Stimulated activated CD4-positive, alpha-beta T cell treated with anti-CD3 and anti-CD28 coated beads, Interleukin-4, amount 100 ng/mL, for 1 hour (primary cell): ENCODE results near the gene CCDC138.

Experiments used
- DNase-seq: peaks from one replicate; pipeline ENCODE4 v3.0.0-alpha.2; 2020

CCDC138 gene

DNA sequence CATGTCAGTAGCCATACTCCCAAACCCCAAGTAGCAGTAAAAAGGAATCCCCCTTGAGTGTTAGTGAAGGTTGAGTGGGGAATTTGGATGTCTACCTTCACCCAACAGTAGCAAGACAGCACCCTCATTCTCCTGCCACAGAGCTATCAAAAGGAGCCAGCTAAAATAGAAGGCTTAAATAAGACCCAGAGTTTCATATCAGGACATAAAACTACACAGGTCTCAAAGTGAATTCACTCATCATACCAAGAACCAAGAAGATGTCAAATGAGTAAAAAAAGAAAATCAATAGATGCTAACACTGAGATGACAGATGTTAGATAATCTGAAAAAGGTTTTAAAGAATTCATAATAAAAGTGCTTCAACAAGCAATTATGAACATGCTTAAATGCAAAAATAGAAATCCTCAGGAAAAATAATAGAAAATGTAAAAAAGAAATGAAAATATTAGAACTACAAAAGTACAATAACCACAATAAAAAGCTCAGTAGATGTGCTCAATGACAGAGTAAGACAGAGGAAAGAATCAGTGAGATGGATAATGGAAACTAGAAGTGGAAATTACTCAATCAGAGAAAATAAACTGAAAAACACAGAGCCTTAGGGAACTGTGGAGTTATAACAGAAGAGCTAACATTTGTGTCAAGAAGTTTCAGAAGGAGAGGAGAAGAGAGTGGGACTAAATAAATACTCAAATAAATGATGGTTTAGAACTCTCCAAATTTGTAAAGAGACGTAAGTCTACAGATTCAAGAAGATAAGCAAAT lies 111.9 kb downstream of the CCDC138 start:
- no peak for DNase-seq

DNA sequence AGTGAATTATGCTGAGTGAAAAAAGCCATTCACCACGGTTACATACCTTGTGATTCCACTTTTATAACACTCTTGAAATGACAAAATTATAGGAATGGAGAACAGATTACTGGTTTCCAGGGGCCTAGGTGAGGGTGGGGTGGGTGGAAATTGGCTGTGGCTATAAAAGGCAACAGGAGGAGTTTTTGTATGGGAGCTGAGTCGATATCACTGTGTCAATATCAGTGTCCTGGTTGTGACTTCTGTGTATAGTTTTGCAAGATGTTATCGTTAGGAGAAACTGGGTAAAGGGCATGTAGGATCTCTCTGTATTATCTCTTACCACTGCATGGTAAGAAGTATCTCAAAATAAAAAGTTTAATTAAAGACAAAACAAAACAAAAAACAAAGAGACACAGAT lies 118.1 kb downstream of the CCDC138 start:
- no peak for DNase-seq

DNA sequence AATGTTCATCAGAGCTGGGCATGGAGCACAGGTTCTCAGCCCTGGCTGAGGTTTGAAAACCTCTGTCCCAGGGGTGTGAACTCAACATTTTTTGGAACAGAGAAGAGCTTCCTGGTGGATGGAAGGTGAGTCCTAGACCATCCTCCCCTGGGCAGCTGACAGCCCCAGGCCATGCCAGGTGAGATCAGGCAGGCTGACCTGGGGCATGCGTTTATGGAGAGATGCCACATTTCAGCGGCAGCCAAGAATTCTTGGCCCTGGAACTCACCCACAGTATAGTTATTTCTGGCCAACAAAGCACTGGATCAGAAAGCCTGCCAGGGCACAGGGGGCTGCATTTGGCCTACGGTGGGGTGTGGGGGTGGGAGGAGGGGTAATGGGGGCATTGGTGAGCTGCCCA lies 118.6 kb downstream of the CCDC138 start:
- no peak for DNase-seq

DNA sequence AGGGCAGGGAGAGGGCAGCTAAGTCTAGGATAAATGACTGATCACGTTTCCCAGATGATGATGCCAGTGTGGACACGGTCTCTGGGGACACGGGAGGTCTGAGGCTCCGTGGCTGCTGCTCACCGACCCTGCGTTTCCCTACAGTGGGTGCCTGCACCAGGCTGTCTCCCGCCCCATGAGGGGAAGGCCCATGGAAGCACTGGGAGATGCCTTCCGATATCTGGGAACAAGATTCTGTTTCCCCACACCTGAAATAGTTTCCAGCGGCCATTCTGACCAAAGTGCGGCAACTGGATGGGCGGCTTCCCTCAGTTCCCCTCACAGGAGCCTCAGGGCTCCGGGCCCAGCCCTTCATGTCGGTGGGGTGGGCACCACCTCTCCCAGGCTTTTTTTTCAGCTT lies 119.3 kb downstream of the CCDC138 start:
- no peak for DNase-seq

DNA sequence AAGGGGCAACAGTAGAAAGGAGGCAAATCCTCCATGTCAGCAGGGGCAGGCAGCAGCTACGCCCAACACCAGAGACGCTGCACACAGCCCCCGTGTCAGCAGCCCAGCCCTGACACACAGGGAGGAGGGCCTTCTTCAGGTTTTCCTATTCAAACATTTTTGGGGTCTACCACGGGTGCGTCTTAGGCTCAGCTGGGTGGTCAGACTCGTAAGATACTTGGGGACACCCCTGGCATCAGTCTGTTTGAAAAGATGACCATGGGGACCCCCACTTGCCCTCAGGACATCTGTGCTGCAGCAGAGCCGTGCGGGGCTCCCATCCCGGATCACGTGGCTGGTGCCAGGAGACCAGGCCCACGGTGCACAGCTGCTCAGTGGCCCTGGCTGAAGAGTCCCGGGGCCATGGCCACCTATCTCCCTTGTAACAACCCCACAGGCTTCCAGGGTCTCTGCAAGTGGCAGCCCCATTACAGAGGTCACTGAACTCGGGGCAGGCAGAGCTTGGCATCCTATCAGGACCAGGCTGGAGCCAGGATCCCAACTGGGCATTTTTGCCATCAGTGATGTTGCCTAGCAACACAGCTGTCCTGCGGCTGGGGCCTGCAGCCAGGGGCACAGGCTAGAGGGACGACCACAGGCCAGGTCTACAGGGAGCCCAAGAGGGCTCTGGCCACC lies 120.0 kb downstream of the CCDC138 start:
- DNase-seq = no peak

DNA sequence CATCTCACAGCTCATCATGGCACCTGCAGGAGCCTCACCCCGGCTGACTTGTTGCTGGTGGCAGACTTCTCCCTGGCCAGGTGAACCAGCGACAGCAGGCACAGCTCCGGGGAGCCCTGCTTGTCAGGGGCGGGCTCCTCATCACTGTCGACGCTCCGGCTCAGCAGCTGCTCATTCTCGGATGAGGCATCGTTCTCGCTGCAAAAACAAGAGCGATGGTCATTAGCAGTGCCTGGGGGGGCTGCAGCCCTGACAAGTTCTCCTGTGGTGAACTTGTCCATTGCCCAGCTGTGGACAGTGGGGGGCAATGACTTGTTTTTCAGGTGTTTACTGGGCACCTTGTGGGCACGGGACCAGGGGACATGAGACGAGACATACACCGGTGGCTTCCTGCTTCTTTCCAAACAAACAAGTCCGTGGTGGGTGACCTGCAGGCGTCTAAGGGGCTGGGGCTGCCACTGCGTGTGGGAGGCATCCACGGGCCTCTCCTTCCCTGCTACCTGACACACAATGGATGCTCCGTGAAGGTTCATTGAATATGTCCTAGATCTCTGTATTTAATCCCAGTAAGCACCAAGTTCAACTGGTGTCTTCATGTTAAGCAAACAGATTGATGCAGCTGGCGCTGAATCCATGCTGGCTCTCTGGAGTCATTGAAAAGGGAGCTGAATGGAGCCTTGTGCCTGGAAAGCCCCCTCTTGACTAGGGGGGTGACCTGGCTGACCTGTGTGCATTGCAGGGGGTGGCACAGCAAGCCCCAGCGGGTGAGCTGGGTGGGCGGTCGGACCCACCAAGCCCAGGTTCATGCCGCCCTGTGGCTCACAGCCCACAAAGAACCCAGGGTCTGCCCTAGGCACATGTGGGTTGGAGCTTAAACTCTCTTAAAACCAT lies 121.5 kb downstream of the CCDC138 start:
- DNase-seq = no peak

DNA sequence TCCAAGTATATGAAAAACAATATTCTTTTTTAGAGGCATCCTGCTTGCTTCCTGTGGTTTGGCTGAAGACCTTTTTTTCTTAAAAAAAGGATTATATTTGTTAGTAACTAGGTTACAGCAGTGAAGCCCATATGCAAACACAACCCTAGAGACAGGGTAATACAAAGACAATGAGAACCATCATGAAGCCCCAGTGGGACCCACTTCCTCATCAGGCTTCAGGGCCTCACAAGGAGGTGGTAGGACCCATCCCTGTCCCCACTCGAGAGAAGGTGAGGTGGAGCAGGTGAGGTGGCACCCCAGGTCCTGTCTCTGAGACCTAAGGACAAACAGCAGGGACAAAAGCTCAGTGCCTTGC lies 122.1 kb downstream of the CCDC138 start:
- DNase-seq = no peak

DNA sequence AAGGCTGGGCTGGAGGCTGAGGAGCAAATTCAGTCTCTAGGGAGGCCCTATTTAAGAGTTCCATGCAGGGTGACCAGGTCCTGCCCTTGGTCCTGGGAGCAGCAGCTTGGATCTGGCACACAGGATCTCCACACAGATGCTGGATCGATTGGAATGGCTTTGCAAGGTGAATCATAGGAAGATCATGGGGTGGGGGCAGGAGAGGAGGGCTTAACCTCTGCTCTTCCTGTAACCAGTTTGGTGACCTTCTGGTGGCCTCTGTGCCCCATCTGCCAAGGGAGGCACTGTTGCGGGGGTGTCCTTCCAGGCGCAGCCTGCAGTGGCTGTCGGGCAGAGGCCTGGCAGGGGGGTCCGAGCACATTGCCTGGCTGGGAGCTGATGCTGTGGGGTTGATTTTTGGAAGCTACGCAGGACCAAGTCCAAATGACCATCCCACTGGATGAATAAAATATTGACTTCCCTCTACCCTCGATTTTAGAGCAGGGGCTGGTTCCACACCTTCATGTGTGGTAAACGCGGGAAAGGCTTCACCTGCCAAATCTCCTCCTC lies 122.8 kb downstream of the CCDC138 start:
- DNase-seq = no peak

DNA sequence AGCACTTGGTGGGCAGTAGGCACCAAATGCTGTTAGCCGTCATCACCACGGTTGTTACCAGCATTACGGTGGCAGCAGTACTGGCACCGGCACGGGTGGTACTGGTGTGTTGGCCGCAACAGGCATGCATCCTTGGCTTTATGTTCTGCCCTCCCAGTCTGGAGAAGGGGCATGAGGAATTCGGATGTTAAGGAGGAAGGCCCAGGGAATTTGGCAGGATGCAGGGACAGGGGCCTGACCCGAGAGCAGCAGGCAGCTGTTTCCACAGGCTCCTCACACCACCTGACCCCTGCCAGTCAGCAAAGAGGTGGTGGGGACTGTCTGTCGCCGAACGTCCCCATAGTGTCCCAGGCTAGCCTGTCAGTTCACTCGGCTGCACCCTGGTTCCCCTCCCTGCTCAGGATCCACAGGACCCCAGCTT lies 123.5 kb downstream of the CCDC138 start:
- no peak for DNase-seq

DNA sequence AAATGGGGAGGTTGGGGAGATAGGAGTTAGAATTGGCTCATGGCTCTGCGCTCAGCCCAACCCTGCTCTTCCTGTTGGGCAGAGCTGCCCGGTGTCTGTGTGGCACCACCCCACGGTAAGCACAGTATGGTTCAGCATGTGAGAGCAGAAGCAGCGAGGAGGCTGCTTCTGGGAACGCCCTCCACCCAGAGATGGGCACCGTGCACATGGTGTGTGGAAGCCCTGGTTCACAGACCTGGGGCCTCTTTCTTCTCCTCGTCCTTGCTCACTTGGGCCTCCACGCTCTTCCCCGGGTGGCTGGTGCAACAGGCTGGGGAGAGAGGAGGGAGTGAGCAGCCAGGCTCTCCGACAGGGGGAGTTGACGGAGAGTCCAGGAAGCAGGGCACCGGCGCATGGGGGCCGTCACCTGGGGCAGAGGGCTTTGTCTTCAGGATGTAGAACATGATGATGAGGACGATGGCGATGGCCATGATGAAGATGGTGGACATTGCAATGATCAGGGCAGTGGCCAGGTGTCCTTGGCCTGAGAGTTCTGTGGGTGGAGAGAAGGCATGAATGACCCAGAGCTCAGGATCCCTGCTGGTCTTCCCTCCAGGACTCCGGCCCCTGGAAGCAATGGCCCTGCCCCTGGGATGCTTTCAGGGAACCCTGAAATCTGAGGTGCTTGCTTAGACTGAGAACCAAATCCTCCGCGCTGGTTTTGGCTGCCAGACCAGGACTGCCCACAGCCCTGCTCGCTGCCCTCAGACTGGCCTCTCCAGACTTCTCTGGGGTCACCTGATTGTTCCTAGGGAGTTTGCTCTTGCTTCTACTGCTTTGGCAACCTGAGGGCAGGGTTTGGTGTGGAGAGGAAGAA lies 124.2 kb downstream of the CCDC138 start:
- no peak for DNase-seq

DNA sequence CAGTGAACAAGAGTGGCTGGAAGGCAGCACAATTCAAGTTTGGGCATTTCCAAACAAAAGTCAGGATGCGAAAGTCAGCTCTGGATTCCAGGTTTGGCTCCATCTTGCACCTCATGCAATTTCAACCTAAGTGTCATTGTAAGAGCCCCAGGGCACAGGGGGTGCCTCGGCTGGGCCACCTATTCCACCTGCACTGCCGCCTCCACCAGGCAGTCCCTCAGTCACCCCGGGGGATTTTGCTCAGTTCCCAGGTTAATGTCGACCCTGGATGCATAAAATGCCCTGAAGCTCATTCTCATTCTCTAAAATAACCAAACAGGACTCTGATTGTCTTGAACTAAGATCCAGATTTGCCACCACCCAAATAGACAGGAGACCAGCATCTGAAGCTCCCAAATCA lies 124.8 kb downstream of the CCDC138 start:
- no peak for DNase-seq

DNA sequence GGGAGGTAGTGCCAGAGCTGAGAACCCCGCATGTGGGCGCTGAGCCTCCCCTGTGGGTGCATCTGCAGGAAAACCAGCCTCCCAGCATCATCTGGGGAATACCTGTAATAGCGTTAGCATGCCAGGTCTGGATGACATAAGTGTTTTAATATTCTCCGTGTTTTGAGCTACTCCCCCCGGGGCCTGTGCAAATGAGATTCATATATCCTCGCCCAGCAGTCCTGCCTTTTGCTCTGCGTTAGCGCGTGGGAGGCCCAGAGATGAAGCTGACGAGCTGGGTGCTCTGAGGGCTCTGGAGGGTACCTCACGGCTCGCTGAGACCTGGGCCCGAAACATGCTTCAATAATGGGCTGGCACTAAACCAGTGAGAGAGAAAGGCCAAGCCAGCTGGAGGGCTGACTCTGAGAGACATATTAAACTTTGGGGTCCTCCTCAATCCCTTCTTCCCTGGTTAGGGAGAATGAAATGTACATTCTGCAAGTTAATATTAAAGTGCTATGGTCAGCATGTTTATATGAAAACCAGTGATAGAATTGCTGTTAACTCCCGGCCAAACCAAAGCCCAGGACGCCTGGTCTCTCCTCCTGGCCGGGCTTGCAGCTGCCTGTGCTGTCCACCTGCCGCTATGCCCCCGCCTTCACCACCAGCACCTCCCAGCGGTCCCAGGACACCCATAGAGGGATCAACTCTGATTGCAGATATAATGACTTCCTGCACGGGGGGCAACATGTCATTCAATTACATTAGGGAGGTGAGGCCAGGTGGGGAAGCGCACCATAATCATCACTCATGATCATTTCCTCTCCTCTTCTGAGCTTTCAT lies 125.4 kb downstream of the CCDC138 start:
- DNase-seq = no peak

DNA sequence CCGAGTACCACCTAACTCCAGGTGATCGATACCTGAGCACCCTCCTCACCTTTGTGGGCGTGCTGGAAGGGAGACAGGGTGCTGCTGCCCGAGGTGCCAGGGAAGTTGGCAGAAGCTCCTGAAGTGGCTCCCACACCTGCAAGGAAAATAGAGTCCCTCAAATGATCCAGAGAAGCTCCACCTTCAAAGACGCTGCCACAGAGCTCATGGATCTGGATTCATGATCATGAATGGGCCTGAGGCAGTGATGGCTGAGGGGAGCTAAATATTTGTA lies 126.0 kb downstream of the CCDC138 start:
- DNase-seq = no peak

DNA sequence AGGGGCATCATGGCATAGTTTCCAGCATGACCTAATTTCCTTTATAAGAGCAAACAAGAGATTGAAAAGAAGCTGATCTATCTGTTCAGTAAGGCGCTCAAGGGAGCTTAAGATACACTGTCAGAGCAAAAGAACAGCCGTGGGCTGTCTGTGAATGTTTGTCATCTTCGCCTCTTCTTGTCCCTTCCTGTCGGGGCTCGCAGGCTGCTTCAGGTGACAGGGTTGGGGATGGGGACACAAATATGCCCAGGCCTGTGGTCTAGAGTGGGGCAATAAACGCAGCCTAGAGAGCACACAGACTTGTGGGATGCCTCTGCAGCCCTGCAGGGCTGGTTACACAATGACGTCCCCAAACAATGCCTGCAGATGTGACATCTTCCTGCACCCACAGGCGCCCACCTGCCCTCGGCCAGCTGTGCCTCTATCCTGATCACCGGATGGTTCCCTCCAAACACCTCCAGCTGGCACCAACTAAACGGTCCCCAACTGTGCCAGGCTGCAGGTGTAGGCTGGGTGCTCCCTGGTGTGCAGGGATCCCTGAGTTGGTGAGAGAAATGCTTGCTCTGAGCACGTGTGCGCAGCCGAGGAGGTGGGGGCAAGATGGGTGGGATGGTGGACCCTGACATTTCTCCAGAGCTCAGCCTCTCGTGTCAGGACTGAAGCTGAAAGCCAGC lies 129.7 kb downstream of the CCDC138 start:
- no peak for DNase-seq

DNA sequence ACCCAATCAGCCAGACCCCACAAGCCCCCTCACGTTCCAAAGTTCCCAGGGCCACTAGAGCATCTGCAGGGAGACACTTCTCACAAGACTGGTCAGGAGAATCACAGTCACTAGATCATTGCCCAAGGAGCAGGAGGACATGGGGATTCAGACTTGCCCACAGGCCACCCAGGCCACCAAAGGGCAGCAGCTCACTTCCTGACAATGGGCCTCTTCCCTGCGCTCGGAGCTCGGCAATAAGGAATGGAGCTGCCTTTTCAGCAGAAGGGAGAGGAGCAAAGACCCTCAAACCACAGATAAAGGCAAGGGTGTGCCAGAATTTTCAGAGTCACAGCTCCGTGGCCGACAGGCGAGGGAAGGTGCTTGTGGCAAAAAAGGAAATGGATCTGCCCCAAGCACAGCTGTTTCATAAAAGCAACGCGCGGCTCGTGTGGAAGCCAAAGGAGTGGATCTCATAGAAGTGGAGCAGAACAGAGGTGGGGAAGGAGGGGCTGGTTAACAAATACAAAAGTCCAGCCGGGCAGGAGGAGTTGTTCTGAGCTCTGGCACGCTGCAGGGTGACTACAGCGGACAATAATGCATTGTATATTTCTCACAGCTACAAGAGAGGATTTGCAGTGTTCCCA lies 130.3 kb downstream of the CCDC138 start:
- DNase-seq = no peak

DNA sequence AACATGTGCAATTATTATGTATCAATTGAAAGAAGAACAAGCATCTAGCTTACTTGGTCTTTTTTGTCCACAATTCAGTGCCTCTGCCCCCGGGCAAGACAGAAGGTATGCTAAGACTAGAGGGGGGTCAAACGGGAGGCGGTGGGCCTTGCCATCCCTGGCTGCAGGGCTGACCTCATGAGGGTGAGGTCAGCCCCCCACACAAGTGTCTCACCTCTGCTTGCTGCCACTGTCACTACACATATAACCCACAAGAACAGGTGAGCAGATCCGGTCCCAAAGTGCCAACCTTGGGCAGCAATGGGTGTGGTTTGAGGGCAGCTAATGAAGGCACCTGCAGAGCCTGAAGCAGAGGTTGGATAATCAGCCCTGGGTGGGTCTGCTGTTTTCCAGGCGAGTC lies 131.0 kb downstream of the CCDC138 start:
- no peak for DNase-seq

DNA sequence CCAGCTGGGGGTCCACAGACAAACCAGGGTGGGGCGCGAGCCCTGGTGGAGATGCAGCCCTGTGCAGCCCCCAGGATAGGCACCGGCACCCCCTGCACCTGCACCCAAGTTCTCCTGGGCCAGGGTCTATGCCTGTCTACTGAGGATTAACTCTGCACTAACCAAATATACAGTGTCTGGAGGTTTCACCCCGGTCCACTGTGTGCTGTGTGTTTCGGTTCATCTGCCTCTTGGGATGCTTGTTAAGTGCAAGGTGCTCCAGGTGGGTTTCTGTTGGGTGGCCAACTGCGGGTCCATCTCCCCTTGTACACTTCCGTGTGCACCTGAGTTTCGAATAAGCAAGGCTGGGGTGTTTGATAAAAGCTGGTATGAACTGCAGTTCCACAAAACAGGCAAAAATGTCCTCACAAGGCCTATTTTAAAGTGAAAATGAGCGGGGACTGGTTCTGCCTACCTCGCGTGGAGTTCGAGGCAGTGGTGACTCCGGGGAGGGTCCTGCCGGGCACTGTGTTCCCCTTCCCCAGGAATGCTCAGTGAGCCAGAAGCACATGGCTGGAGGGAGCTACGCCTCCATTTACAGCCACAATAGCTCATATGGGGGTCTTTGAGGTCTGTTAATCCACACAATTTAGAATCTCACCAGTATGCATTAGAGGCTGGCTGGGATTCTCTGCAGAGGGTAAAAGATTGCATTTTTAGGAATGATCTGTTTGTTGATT lies 131.7 kb downstream of the CCDC138 start:
- DNase-seq = no peak

DNA sequence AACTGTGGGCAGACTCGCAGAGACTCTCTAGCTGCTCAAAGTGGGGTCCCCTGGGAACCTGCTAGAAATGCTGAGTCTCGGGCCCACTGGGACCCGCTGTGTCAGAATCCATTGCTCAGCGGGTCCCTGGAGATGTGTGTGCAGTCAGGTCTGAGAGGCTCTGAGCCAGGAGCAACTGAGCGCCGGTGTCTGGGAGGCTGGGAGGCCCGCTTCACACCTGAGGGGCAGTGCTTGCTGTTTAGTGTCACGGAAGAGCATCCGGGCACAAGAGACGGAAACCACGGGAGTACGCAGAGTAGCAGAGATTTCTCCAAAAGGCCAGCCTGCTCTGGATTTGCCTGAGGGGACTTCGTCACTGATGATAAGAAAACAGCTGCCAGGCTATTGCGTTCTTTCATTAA lies 132.4 kb downstream of the CCDC138 start:
- no peak for DNase-seq

DNA sequence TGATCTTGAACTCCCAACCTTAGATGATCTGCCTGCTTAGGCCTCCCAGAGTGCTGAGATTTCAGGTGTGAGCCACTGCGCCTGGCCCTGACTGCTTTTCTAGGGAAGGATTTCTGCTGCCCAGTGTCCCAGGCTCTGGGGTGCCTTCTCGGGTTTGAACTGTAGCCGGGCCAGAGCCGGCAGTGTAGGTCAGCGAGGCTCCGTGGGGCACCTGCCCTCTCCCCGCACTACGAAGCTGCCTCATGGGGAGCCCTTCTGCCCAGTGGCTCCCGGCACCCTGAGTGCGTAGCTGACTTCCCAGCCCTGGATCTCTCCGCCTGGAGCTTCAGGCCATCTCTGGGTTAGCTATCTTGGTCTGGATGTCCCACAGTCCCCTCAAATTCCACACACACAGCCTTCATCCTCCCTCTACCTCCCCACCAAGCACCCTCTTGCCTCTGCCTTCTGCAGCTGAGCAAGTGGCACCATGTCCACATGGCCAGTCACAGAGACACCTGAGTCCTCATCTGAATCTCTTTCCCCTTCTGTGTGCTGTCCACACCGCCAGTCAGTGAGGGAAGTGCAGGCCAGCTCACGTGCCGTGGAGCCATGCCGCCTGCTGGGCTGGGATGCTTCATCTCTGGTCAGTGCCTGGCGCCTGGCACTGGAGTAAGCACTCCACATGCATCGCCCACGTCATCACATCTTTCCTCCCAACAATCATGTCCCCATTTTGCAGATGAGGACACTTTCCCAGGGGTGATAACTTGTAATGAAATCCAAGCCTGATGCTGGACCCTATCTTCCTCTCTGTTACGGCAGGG lies 133.2 kb downstream of the CCDC138 start:
- no peak for DNase-seq
